Eye (tissue), 1 donor: Measurements from ENCODE around the gene HINT1.
"Not testable (repeated sequence)": the region's sequence is repeated elsewhere in the genome, so short reads cannot be mapped to it uniquely, and the experiment has no call there.

ENCODE experiments used
- DNase-seq: peaks from one replicate; pipeline ENCODE4 v3.0.0-alpha.2; 2015

Gene HINT1

GRCh38 chr5:131170540-131171275 is 5.7 kb upstream of the HINT1 start, which contains the start of gene LYRM7:
Gene LYRM7, plus strand, starts transcription at chr5:131170944. Its CDS starts 77 bp downstream, at chr5:131171021.
- peak; percentile 99 for DNase-seq

GRCh38 chr5:131169810-131170539 is 4.9 kb upstream of the HINT1 start:
- no peak for DNase-seq

- DNase-seq: no peak
Observed at GRCh38 chr5:131167615-131168014, 2.6 kb upstream of the HINT1 start.

- peak; percentile 89 for DNase-seq
Observed at GRCh38 chr5:131164191-131165118, 601 bp downstream of the HINT1 start.

- DNase-seq: peak; percentile 30
Observed at GRCh38 chr5:131163276-131164119, 1.6 kb downstream of the HINT1 start.

GRCh38 chr5:131160134-131160533 is 4.9 kb downstream of the HINT1 start:
- no peak for DNase-seq

- DNase-seq: no peak
Observed at GRCh38 chr5:131156957-131157356, 8.1 kb downstream of the HINT1 start.

GRCh38 chr5:131156385-131156784 is 8.7 kb downstream of the HINT1 start:
- no peak for DNase-seq

GRCh38 chr5:131151216-131151615 is 13.8 kb downstream of the HINT1 start:
- no peak for DNase-seq

GRCh38 chr5:131150408-131150807 is 14.6 kb downstream of the HINT1 start:
- no peak for DNase-seq

GRCh38 chr5:131148835-131149234 is 16.2 kb downstream of the HINT1 start:
- no peak for DNase-seq

GRCh38 chr5:131147258-131147657 is 17.8 kb downstream of the HINT1 start:
- DNase-seq: no peak

- no peak for DNase-seq
Observed at GRCh38 chr5:131142970-131143617, 22.0 kb downstream of the HINT1 start.

- DNase-seq: no peak
Observed at GRCh38 chr5:131139321-131139720, 25.7 kb downstream of the HINT1 start.

GRCh38 chr5:131138406-131138805 is 26.6 kb downstream of the HINT1 start:
- not testable (repeated sequence) for DNase-seq

- DNase-seq: not testable (repeated sequence)
Observed at GRCh38 chr5:131133091-131133490, 32.0 kb downstream of the HINT1 start.

- DNase-seq: no peak
Observed at GRCh38 chr5:131129306-131129705, 35.8 kb downstream of the HINT1 start.

GRCh38 chr5:131127244-131127643 is 37.8 kb downstream of the HINT1 start:
- DNase-seq: not testable (repeated sequence)

- no peak for DNase-seq
Observed at GRCh38 chr5:131114754-131115153, 50.3 kb downstream of the HINT1 start.

GRCh38 chr5:131112424-131112823 is 52.6 kb downstream of the HINT1 start:
- no peak for DNase-seq

GRCh38 chr5:131110256-131110594 is 54.8 kb downstream of the HINT1 start:
- no peak for DNase-seq
